Keratinocyte (primary cell): ENCODE data around the gene SAMD4A. TPM values are rescaled to one million over a fixed set of nuclear protein-coding genes. Genes with fewer than 3 reads are reported as not detected.

Experiments
- DNase-seq: peaks from one replicate; pipeline ENCODE4 v3.0.0-alpha.2; 2011; ENCODE audit warnings: low read depth, missing footprints, low spot score
- FAIRE-seq: peaks from 2 replicates; lab custom pipeline; 2011; peaks lifted over from hg19 to GRCh38; lab: Jason Lieb, UNC
- H2AFZ ChIP-seq: 2 replicates; pipeline ENCODE4 v1.6.0; 2012; ENCODE audit warnings: low read length, control low read depth, inconsistent platforms; ENCODE audit not compliant: control insufficient read depth
- H3K27ac ChIP-seq: 2 replicates; pipeline ENCODE4 v1.5.1; 2011; ENCODE audit warnings: low read length; ENCODE audit not compliant: control insufficient read depth, insufficient read depth
- H3K27me3 ChIP-seq: 3 replicates; pipeline ENCODE4 v1.6.0; 2011; ENCODE audit warnings: low read length; ENCODE audit not compliant: control insufficient read depth, insufficient read depth; ENCODE audit errors: extremely low read depth
- H3K36me3 ChIP-seq, 2 experiments: 2 replicates in 1 of 2; 3 replicates in 1 of 2; pipeline ENCODE4 v1.5.1; 2011; ENCODE audit warnings: low read length in 2 of 2, mild to moderate bottlenecking in 1 of 2; ENCODE audit not compliant: control insufficient read depth in 2 of 2, insufficient read depth in 2 of 2; ENCODE audit errors: extremely low read depth in 1 of 2
- H3K4me1 ChIP-seq: 3 replicates; pipeline ENCODE4 v1.5.1; 2011; ENCODE audit warnings: low read length; ENCODE audit not compliant: control insufficient read depth, insufficient read depth; ENCODE audit errors: extremely low read depth
- H3K4me2 ChIP-seq: 3 replicates; pipeline ENCODE4 v1.6.0; 2011; ENCODE audit warnings: low read depth, low read length; ENCODE audit not compliant: control insufficient read depth, insufficient read depth; ENCODE audit errors: extremely low read depth
- H3K4me3 ChIP-seq, 3 experiments: fragments of 200-600 bp in 1 of 3; sonication (generic) in 1 of 3; 2 replicates in 2 of 3; 3 replicates in 1 of 3; pipeline ENCODE4 v1.5.1; 2011 to 2016; ENCODE audit warnings: low read length in 3 of 3, mild to moderate bottlenecking in 3 of 3, control low read depth in 2 of 3, inconsistent platforms in 1 of 3, low read depth in 1 of 3, mixed read lengths in 1 of 3, mixed run types in 1 of 3, moderate library complexity in 1 of 3; ENCODE audit not compliant: control insufficient read depth in 2 of 3, insufficient read depth in 2 of 3; ENCODE audit errors: extremely low read depth in 1 of 3
- H3K79me2 ChIP-seq: 2 replicates; pipeline ENCODE4 v1.6.0; 2012; ENCODE audit warnings: low read length; ENCODE audit not compliant: control insufficient read depth, insufficient read depth
- H3K9ac ChIP-seq: 3 replicates; pipeline ENCODE4 v1.6.0; 2011; ENCODE audit warnings: low read length; ENCODE audit not compliant: control insufficient read depth, insufficient read depth; ENCODE audit errors: extremely low read depth
- H3K9me1 ChIP-seq: 3 replicates; pipeline ENCODE4 v1.6.0; 2011; ENCODE audit warnings: low read length; ENCODE audit not compliant: control insufficient read depth, insufficient read depth; ENCODE audit errors: extremely low read depth
- H3K9me3 ChIP-seq: 2 replicates; pipeline ENCODE4 v1.5.1; 2012; ENCODE audit warnings: low read depth, low read length; ENCODE audit not compliant: control insufficient read depth
- H4K20me1 ChIP-seq: 3 replicates; pipeline ENCODE4 v1.6.0; 2011; ENCODE audit warnings: low read length; ENCODE audit not compliant: control insufficient read depth, insufficient read depth; ENCODE audit errors: extremely low read depth
- EZH2 ChIP-seq: IDR thresholded peaks from one replicate; pipeline ENCODE4 v1.6.1; 2012; ENCODE audit warnings: inconsistent platforms, mild to moderate bottlenecking, low read length, moderate library complexity
- dilution Hi-C: fragments of 300-500 bp; cut with MboI; formaldehyde crosslinking; loops from one replicate; pipeline ENCODE4 v1.7.0; 2020; ENCODE audit warnings: low sequenced_read_pairs; ENCODE audit not compliant: extremely low pct_ligation_motif_present
- polyA plus RNA-seq, 5 experiments: library from polyadenylated mRNA; depleted of rRNA in 3 of 5; stranded (reverse) in 3 of 5; stranded (forward) in 1 of 5; unstranded in 1 of 5; fragments of >200 nt; gene quantifications; 1 replicate in 1 of 5; 2 replicates in 3 of 5; 3 replicates in 1 of 5; pipeline versions ENCODE4 v1.2.1 to v1.2.3, GENCODE V29; 2011 to 2012; ENCODE audit warnings: missing spikeins in 2 of 5, low read depth in 1 of 5, low replicate concordance in 1 of 5
- TF ChIP-seq, protein P1 (sequence below), 3 experiments: IDR thresholded peaks in 1 of 3; conservative IDR thresholded peaks in 1 of 3; optimal IDR thresholded peaks in 1 of 3; 2 replicates in 2 of 3; 3 replicates in 1 of 3; pipeline versions ENCODE3 to v1.5.1; 2011; ENCODE audit warnings: low read length in 3 of 3, mild to moderate bottlenecking in 3 of 3, moderate library complexity in 2 of 3, control low read depth in 1 of 3, inconsistent platforms in 1 of 3; ENCODE audit not compliant: insufficient read depth in 2 of 3; ENCODE audit errors: extremely low read depth in 1 of 3

The SAMD4A gene
- polyA plus RNA-seq, 1 donor (not counting 4 experiments of a cell fraction or from before 2014, with no cell fraction given) = 16.2 TPM

DNA sequence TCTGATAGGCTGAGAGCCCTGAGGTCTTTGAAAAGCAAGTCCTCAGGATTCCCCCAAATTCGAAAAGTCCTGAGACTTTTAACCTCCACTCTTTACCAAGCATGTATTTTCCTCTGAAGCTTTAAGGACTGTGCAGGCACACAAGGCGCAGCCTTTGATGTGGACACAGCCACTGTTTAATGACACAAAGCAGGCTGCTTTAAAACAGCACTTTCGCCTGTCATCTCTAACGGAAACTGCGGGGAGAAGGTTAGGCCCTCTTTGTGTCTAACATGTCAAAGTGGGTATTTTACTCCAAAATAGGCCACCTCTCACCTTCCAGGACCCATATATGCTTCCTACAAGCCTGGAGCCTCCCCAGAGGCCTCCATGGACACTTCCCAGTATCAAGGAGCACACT lies 176.5 kb downstream of the SAMD4A start:
- DNase-seq (no peak), FAIRE-seq (no peak)
- TF ChIP-seq, protein P1, sequence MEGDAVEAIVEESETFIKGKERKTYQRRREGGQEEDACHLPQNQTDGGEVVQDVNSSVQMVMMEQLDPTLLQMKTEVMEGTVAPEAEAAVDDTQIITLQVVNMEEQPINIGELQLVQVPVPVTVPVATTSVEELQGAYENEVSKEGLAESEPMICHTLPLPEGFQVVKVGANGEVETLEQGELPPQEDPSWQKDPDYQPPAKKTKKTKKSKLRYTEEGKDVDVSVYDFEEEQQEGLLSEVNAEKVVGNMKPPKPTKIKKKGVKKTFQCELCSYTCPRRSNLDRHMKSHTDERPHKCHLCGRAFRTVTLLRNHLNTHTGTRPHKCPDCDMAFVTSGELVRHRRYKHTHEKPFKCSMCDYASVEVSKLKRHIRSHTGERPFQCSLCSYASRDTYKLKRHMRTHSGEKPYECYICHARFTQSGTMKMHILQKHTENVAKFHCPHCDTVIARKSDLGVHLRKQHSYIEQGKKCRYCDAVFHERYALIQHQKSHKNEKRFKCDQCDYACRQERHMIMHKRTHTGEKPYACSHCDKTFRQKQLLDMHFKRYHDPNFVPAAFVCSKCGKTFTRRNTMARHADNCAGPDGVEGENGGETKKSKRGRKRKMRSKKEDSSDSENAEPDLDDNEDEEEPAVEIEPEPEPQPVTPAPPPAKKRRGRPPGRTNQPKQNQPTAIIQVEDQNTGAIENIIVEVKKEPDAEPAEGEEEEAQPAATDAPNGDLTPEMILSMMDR (optimal IDR thresholded peaks at IDR 0.05 in 1 of 3, IDR thresholded peaks at IDR 0.05 in 1 of 3, conservative IDR thresholded peaks at IDR 0.05 in 1 of 3; ENCODE audit: extremely low read depth in 1 of 3, insufficient read depth in 2 of 3, low read length in 3 of 3) = no peak
- no peak for TF ChIP-seq EZH2
- Histone ChIP-seq H3K4me3 (no peak overlapping the region), H3K4me1 (peaks cover 3% of the 10 kb centered on the region), H2AFZ (no peak overlapping the region), H3K79me2 (no peaks in the 10 kb centered on the region), H3K9me1 (no peaks in the 10 kb centered on the region), H3K27me3 (no peaks in the 10 kb centered on the region), H4K20me1 (peaks cover 2% of the 10 kb centered on the region), H3K36me3 (peaks cover 5 to 23% of the 10 kb centered on the region in 2 experiments), H3K4me2 (no peak overlapping the region), H3K27ac (no peak overlapping the region), H3K9me3 (no peaks in the 10 kb centered on the region), H3K9ac (no peak overlapping the region)
- dilution Hi-C loops = no loop called here

DNA sequence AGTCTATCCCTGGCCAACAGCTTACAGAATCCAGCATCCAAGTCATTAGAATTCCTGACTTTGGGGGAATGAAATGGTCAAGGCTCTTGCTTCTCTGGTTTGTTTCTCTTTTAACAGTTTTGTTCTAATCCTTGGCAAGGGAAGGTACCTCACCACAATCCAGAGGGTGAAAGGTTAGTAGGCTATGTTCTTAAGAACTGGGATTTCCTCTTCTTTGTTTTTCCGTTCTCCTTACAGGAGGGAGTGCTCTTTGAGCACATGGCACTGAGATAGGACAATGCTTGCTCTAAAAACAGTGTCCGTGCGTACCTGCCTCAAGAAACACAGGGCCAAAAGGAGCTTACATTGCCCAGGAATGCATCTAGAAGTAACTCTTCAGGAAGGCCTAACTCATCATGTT lies 179.1 kb downstream of the SAMD4A start:
- H3K27me3 ChIP-seq = no peaks in the 10 kb centered on the region
- FAIRE-seq (no peak), DNase-seq (no peak)

More for the DNA sequence above, 179.1 kb downstream of the SAMD4A start:
- Histone ChIP-seq H4K20me1 (no peaks in the 10 kb centered on the region), H3K79me2 (no peaks in the 10 kb centered on the region), H3K36me3 (peaks cover 5 to 19% of the 10 kb centered on the region in 2 experiments), H3K9me1 (no peaks in the 10 kb centered on the region), H3K27ac (no peak overlapping the region), H3K4me3 (no peak overlapping the region), H3K9ac (no peak overlapping the region), H2AFZ (no peak overlapping the region), H3K4me2 (no peak overlapping the region), H3K4me1 (no peaks in the 10 kb centered on the region), H3K9me3 (no peaks in the 10 kb centered on the region)
- TF ChIP-seq, protein P1 (optimal IDR thresholded peaks at IDR 0.05 in 1 of 3, IDR thresholded peaks at IDR 0.05 in 1 of 3, conservative IDR thresholded peaks at IDR 0.05 in 1 of 3; ENCODE audit: extremely low read depth in 1 of 3, insufficient read depth in 2 of 3, low read length in 3 of 3) = no peak
- no peak for TF ChIP-seq EZH2
- dilution Hi-C loops = no loop called here
